ENCODE data around the gene ASB6. TPM values are rescaled to one million over a fixed set of nuclear protein-coding genes. Genes with fewer than 3 reads are reported as not detected.

The ASB6 gene
- total and polyA plus RNA-seq, 2 experiments from 2014 or later, result 8.8 to 19.8 TPM

DNA sequence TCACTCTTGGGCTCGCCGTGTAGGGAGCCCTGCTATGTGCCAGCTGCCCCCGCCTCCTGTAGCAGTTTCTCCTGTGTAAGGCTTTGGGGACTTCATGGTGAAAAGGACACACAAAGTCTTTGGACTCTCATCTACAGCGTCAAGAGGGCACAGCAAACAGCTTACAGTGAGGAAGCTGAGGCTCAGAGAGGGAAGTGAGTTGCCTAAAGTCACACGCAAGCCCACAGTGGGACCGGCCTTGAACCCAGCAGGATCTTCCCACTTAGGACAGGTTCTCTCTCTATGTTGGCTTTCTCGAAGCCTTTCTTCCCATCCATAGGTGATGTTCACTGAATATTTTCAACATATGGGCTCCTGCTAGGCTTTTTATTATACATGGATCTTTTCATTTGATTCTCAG is 13.7 kb upstream of the ASB6 start:
- no peak for ATAC-seq
- Histone ChIP-seq H3K4me2 (no peak overlapping the region), H3F3A (replicated peaks; ENCODE audit: low read depth) (no peaks in the 10 kb centered on the region), H3K4me1 (ENCODE audit: insufficient read depth) (no peaks in the 10 kb centered on the region; the same call in 1 of the 2 replicates), H3K9me2 (ENCODE audit: insufficient read depth) (no peaks in the 10 kb centered on the region), H2AFZ (no peak overlapping the region), H3K27me3 (ENCODE audit: insufficient read depth) (no peaks in the 10 kb centered on the region), H3K27ac (ENCODE audit: low read depth) (no peak overlapping the region), H3K79me2 (replicated peaks; ENCODE audit: insufficient read depth) (no peaks in the 10 kb centered on the region), H3K36me3 (ENCODE audit: insufficient read depth) (no peaks in the 10 kb centered on the region), H4K20me1 (replicated peaks; ENCODE audit: insufficient read depth) (no peaks in the 10 kb centered on the region), H3K4me3 (no peak overlapping the region)
- DNase-seq (ENCODE audit: low spot score), result no peak
- Mint-ChIP-seq H3K27me3 (ENCODE audit: insufficient read depth, low read depth, poor library complexity) (peaks cover 3% of the 10 kb centered on the region), H3K4me3 (no peak overlapping the region), H3K36me3 (ENCODE audit: low read depth) (no peaks in the 10 kb centered on the region), H3K4me1 (no peaks in the 10 kb centered on the region), H3K27ac (no peak overlapping the region; the same call in 1 of the 2 replicates), H3K9me3 (no peaks in the 10 kb centered on the region)
- TF ChIP-seq, protein P1, sequence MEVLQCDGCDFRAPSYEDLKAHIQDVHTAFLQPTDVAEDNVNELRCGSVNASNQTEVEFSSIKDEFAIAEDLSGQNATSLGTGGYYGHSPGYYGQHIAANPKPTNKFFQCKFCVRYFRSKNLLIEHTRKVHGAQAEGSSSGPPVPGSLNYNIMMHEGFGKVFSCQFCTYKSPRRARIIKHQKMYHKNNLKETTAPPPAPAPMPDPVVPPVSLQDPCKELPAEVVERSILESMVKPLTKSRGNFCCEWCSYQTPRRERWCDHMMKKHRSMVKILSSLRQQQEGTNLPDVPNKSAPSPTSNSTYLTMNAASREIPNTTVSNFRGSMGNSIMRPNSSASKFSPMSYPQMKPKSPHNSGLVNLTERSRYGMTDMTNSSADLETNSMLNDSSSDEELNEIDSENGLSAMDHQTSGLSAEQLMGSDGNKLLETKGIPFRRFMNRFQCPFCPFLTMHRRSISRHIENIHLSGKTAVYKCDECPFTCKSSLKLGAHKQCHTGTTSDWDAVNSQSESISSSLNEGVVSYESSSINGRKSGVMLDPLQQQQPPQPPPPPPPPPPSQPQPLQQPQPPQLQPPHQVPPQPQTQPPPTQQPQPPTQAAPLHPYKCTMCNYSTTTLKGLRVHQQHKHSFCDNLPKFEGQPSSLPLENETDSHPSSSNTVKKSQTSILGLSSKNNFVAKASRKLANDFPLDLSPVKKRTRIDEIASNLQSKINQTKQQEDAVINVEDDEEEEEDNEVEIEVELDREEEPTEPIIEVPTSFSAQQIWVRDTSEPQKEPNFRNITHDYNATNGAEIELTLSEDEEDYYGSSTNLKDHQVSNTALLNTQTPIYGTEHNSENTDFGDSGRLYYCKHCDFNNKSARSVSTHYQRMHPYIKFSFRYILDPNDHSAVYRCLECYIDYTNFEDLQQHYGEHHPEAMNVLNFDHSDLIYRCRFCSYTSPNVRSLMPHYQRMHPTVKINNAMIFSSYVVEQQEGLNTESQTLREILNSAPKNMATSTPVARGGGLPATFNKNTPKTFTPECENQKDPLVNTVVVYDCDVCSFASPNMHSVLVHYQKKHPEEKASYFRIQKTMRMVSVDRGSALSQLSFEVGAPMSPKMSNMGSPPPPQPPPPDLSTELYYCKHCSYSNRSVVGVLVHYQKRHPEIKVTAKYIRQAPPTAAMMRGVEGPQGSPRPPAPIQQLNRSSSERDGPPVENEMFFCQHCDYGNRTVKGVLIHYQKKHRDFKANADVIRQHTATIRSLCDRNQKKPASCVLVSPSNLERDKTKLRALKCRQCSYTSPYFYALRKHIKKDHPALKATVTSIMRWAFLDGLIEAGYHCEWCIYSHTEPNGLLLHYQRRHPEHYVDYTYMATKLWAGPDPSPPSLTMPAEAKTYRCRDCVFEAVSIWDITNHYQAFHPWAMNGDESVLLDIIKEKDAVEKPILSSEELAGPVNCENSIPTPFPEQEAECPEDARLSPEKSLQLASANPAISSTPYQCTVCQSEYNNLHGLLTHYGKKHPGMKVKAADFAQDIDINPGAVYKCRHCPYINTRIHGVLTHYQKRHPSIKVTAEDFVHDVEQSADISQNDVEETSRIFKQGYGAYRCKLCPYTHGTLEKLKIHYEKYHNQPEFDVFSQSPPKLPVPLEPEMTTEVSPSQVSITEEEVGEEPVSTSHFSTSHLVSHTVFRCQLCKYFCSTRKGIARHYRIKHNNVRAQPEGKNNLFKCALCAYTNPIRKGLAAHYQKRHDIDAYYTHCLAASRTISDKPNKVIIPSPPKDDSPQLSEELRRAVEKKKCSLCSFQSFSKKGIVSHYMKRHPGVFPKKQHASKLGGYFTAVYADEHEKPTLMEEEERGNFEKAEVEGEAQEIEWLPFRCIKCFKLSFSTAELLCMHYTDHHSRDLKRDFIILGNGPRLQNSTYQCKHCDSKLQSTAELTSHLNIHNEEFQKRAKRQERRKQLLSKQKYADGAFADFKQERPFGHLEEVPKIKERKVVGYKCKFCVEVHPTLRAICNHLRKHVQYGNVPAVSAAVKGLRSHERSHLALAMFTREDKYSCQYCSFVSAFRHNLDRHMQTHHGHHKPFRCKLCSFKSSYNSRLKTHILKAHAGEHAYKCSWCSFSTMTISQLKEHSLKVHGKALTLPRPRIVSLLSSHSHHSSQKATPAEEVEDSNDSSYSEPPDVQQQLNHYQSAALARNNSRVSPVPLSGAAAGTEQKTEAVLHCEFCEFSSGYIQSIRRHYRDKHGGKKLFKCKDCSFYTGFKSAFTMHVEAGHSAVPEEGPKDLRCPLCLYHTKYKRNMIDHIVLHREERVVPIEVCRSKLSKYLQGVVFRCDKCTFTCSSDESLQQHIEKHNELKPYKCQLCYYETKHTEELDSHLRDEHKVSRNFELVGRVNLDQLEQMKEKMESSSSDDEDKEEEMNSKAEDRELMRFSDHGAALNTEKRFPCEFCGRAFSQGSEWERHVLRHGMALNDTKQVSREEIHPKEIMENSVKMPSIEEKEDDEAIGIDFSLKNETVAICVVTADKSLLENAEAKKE (CRISPR knock-in tag; IDR thresholded peaks at IDR 0.05), result no peak
- no peak for TF ChIP-seq ZNF331 (CRISPR knock-in tag; IDR thresholded peaks at IDR 0.05; ENCODE audit: low read depth)
- no peak for TF ChIP-seq EZH2 (IDR thresholded peaks at IDR 0.05; ENCODE audit: low read depth, unreplicated experiment)
- no peak for TF ChIP-seq STAT1 (IDR thresholded peaks at IDR 0.05; ENCODE audit: unreplicated experiment)
- TF ChIP-seq, protein P2, sequence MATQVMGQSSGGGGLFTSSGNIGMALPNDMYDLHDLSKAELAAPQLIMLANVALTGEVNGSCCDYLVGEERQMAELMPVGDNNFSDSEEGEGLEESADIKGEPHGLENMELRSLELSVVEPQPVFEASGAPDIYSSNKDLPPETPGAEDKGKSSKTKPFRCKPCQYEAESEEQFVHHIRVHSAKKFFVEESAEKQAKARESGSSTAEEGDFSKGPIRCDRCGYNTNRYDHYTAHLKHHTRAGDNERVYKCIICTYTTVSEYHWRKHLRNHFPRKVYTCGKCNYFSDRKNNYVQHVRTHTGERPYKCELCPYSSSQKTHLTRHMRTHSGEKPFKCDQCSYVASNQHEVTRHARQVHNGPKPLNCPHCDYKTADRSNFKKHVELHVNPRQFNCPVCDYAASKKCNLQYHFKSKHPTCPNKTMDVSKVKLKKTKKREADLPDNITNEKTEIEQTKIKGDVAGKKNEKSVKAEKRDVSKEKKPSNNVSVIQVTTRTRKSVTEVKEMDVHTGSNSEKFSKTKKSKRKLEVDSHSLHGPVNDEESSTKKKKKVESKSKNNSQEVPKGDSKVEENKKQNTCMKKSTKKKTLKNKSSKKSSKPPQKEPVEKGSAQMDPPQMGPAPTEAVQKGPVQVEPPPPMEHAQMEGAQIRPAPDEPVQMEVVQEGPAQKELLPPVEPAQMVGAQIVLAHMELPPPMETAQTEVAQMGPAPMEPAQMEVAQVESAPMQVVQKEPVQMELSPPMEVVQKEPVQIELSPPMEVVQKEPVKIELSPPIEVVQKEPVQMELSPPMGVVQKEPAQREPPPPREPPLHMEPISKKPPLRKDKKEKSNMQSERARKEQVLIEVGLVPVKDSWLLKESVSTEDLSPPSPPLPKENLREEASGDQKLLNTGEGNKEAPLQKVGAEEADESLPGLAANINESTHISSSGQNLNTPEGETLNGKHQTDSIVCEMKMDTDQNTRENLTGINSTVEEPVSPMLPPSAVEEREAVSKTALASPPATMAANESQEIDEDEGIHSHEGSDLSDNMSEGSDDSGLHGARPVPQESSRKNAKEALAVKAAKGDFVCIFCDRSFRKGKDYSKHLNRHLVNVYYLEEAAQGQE (IDR thresholded peaks at IDR 0.05; ENCODE audit: unreplicated experiment), result no peak
- no peak for TF ChIP-seq CTCF (conservative IDR thresholded peaks at IDR 0.05; ENCODE audit: low read depth in 2 of 2)
- no peak for TF ChIP-seq NANOG (IDR thresholded peaks at IDR 0.05; ENCODE audit: borderline replicate concordance)
- TF ChIP-seq ZNF114 (CRISPR knock-in tag; IDR thresholded peaks at IDR 0.05), result no peak
